ENCODE results near the gene DHRSX. TPM values are rescaled to one million over a fixed set of nuclear protein-coding genes. Genes with fewer than 3 reads are reported as not detected.
"Not testable (repeated sequence)": the region's sequence is repeated elsewhere in the genome, so short reads cannot be mapped to it uniquely, and the experiment has no call there.

Gene DHRSX
- total RNA-seq, 1 experiment from 2014 or later, result 29.2 TPM

DNA sequence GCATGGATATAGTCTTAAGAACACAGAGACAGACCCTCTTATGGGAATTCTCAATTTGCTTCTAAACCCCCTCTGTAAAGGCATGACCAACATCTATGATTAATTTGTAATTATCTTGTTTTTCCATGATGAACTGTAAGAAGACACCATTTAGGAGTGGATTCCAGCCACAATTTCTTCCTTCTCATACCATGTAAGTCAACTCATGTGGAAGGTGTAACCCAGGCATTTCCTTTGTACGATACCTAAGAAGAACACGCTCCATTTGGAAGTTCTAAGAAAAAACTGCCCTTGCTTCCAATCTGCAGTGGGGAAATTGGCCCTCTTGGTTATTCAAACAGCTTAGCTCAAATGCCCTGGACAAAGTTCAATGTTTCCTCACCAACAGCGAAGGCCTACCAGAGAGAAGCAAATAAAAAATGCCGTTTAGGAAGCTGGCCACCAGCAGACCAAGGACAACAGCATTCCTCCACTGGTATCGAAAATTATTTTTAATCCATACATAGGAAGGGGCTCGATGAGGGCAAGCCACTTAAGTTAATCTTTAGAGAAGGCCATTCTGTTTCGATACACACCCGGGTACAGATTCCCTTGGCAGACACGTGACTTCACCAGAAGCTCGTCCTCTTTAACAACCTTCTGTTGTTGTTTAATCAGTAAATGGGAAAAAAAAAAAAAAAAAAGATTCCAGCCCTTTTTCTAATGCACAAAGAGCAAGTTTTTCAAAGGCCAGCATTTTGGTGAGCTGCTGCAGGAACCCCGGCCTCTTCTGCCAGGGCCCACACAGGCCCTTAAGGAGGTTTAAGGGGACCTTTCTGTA, 2.6 kb downstream of the DHRSX start:
- no peak for DNase-seq (ENCODE audit: low read depth)

DNA sequence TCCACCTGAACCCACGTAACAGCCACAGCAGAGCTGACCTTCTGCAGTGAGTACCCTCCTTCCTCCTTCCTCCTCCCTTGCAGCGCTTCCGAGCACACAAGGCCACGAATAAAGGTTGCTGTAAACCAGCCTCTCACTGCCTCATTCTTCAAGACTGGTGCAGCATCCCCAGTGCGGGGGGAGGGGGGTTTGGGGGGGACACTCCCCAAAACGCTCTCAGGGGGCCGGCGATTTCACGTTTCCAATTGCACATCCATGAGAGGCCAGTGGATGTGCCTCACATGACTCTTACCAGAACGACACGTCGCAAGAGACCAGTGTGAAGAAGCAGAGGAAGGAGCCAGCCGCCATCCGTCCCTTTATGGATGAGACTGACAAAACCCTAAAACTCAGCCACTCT, 5.2 kb downstream of the DHRSX start:
- no peak for DNase-seq (ENCODE audit: low read depth)

DNA sequence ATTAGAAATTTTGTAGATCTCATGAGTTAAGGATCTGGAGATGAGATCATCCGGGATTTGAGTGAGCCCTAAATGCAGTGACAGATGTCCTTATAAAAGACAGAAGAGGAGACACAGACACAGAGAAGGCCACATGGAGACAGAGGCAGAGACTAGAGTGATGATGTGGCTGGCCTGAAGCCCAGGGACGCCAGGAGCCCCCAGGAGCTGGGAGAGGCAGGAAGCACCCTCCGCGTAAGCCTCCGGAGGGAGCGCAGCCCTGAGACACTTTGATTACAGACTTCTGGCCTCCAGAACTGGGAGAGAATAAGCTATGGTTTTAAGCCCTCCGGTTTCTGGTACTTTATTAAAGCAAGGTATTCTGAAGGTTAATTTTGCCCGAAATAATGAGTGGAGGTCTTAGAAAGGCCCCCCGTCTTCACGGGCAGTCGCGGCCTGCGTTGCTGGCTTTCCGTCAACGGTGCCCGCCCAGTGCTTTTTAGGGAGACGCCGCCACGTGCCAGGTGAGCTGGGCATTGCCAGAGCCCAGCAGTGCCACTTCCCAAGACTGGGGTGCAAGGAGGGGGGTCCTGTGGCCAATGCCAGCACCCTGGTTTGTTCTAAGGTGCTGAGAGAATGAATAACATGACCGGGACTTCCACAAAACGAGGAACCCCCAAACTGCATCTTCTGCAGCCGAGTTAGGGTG, 8.1 kb downstream of the DHRSX start:
- no peak for DNase-seq (ENCODE audit: low read depth)

DNA sequence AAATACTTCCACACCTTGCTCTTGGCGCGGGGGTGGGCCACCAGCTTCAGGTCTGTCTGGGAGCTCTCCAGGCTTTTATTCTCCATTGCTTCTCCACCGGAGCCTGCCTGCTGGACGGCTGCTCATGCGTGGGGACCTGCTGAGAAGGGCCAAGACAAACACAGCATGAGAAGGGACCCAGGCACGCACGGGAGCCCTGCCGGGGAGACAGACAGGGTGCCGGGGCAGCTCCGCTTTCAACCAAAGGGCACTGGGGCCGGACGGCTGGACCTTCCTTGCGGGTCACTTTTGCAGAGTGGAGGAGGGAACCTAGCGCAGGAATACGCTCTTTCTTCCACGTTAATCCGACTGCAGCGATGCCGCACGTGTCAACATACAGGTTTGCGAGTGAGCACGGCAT, 10.1 kb downstream of the DHRSX start:
- DNase-seq (ENCODE audit: low read depth), result no peak

DNA sequence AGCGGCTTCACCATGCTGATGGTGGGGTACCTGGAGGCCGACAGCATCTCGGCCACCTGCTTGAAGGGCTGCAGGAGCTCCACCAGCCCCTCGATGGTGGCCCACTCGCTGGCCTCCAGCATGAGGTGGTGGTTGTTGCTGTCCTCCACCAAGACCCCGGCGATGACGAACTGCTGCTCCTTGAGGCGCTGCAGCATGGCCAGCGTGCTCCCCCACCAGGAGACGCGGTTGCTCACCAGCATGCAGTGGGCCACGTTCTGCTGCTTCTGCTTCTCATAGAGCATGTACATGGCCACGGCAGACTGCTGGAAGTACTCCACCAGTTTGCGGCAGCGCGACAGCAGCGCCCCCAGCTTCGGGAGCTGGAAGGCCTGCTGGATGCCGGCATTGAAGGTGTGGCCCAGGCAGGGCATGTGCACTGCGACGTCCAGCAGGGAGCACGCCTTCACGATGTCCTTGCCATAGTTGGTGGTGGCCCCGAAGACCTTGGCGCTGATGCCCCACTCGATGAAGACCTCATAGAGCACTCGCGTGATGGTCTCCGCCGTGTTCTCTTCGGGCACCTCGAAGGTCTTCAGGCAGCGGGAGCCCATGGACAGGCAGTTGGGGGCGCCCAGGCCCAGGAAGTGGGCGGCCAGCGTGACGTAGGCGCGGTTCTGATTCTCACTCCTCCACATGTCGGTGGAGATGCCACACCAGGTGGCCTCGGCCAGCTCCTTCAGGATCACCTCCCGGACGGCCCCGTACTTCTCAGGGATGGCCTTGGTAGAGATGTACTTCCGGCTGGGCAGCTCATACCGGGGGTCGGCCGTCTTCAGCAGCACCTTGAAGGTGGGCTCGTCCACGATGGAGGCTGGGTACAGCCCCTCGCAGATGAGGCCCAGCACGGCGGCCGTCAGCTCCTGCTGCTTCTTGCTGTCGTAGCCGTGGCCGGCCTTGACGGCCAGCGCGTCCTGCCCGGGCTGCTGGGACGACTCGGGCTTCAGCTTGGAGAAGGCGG, 11.0 kb downstream of the DHRSX start:
- DNase-seq (ENCODE audit: low read depth), result no peak

DNA sequence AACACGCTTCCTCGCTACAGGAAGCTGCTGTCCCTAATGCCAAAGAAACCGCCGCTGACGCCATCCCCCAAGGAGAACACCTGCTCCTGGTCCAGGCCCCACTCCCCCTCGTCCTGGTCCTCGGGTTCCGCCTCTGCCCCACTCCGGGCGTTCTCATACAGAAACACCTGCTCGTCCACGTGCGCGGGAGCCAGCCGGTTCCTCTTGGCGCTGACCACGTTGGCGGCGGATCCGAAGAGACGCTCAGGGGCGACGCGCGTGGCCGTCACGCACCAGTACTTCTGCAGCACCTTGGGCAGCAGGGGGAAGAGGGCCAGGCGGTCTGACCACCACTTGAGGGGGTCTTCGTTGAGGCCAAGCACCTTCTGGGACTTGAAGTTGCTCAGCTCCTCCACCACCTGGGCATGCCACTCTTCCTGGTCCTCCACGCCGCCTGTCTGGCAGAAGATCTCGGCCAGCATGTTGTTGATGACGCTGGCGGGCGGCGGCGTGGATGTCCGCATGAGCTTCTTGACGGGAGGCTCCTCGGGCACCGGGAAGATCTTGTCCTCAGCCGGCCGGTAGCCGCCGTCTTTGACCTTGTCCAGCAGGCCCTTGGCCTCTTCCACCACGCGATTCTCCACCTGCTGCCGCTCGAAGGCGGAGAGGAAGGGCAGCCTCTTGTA, 12.0 kb downstream of the DHRSX start:
- no peak for DNase-seq (ENCODE audit: low read depth)

DNA sequence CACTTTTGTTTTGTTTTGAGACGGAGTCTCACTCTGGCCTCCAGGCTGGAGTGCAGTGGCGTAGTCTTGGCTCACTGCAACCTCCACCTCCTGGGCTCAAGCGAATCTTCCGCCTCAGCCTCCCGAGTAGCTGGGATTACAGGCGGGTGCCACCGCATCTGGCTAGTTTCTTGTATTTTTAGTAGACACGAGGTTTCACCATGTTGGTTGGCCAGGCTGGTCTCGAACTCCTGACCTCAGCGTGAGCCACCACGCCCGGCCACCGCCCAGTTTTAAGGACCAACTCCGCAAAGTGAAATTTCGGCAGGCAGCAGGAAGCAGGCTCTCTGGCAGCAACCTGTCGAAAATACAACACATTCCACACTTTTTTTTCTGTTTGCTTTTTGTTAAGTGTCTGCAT, 13.4 kb downstream of the DHRSX start:
- DNase-seq (ENCODE audit: low read depth), result no peak

DNA sequence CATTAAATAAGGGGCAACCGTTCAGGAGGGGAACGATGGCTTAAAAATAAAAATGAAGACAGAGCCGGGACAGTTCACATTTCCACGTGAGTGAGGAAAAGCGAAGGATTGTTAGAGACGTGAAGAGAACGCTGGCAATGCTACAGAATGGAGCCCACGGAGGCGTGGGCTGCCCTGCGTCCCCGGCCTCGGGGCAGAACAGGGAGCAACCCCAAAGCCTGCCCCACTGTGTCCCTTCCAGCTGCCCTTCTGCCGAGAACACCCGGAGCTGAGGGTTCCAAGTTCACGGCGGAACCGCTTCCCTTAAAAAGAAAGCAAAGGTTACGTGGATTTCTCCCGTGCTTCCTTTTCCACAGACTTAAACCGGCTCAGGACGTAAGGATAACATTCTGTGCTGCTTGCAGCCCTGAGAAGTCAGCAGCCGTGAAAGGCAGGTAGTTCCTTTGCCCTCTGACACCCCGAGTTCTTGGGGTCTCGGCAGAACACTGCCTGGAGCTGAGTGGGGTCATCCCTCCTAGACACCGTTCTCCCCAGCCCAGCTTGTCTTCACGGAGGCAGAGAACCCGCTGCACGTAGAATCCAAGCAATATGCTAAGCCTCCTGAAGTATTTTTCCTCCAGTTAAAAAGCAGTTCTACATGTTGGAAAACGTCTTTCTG, 14.2 kb downstream of the DHRSX start:
- no peak for DNase-seq (ENCODE audit: low read depth)

DNA sequence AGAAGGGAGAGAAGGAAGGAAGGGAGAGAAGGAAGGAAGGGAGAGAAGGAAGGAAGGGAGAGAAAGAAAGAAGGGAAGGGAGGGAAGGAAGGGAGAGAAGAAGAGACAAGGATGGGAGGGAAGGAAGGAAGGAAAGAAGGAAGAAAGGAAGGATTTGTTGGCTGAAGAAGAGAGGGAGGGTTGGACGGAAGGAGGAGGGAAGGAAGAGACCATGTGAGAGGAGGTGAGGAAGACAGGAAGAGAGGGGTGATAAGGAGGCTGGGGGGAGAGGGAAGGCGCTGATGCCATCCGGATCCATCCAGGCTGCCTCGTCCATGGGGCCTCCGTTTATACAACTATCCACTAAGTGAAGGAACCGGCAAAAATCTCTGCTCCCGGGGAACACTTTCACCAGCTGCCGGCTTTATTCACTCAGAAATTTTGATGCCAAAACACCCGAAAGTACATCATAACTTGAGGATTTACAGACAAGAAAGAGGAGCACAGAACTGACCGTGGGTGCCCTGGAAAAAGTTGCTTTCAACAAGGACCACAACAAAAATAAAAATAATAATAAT, 14.9 kb downstream of the DHRSX start:
- no peak for DNase-seq (ENCODE audit: low read depth)

DNA sequence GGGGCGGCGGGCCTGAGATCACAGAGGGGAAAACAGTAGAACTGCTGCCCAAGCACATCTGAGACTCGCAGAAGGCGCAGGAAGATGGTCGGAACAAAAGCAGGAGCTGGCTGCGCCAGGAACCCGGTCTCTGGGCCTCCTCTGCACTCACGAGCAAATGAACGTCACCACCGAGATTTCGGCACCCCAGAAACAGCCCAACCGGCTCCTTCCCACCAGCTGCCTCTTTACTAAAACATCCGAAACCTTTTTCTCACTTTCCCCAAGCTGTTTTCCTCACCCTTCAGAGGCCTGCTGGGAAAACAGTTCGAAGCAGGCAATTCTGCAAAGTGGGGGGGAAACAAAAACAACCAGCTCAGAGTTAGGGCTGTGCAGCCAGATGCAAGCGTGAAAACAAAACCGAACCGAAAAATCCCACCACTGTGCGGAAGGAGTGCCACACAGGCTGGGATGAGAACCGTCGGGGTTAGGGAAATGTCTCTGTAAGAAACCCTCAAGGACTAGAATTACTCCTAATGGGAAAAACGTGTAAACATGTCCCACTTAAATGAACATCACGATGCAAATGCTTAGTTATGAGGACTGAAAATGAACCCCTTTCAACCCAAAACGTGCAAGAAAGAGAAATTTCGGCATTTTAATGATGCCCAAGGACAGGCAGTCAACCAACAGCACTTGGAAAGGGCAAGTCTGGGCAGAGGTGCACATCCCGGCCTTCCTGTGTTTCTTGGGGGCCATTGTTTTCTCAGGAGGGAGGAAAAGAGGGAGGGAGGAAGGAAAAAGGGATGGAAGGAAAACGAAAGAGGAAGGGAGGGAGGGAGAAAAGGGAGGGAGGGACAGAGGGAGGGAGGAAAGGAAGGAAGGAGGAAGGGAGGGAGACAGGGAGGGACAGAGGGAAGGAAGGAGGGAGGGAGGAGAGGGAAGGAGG, 15.8 kb downstream of the DHRSX start:
- no peak for DNase-seq (ENCODE audit: low read depth)

DNA sequence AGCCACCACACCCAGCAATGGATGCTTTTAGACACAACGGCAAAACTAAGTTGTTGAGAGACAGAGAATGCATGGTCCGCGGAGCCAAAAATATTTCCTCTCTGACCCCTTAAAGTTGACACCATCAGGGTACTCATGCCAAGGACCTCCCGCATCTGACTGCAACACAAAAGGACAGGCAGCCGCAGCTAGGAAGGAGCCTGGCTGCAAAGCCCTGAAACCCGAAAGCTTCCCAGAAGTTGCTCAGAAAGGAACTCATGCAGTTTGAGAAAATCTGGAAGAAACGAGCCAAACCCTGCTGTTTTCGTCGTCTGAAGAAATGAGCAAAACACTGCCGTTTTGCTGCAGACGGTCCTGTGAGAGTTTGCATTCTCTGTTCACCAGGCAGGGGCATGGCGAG, 16.5 kb downstream of the DHRSX start:
- no peak for DNase-seq (ENCODE audit: low read depth)

DNA sequence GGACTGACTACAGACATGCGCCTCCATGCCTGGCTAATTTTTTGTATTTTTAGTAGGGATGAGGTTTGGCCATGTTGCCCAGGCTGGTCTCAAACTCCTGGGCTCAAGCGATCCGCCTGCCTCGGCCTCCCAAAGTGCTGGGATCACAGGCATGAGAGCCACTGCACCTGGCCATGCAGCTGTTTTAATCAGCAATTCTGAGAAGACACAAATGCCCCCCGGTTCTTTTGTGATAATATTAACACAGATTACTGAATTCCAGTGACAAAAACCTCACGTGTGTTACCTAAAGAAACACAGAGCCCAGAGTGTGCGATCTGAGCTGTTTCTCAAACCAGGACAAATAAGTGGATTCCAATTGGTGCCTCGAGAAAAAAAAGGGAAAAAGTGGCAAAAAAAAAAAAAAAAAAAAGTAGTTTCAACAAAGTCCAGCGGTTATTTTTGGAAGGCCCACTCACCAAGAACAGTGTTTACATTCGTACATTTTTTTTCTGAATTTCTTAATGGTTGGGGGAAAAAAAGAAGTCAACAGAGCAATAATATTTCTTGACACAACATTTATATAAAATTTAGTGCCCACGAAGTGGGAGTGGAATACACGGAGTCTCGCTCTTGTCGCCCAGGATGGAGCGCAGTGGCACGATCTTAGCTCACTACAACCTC, 17.2 kb downstream of the DHRSX start:
- no peak for DNase-seq (ENCODE audit: low read depth)

DNA sequence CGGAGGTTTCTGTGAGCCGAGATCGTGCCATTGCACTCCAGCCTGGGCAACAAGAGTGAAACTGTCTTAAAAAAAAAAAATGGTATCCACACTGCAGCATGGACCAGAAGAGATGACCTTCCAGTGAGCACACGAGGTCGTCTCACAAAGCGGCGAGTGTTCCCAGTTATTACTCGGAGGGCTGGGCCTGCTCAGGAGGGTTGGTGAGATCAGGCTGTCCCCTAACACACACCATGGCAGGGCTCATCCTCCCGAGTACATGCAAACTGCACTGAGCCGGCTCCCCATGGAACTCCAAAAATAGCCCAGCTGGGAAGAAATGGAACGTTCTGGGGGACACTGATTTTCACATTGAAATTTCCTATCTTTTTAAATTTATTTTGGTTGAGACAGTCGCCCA, 19.2 kb downstream of the DHRSX start:
- DNase-seq (ENCODE audit: low read depth), result not testable (repeated sequence)

DNA sequence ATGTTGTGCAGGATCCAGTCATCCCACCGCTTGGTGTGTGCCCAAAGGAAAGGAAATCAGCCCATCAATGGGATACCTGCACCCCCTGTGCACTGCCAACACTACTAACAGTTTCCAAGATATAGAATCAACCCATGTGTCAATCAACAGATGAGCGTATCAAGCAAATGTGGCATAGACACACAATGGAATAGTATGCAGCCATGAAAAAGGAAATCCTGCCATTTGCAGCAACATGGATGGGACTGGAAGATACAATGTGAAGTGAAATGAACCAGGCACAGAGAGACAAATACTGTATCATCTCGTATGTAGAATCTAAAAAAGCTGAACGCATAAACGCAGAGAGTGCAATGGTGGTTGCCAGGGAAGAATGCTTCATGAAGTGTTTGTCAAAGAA, 20.8 kb downstream of the DHRSX start:
- DNase-seq (ENCODE audit: low read depth), result not testable (repeated sequence)

DNA sequence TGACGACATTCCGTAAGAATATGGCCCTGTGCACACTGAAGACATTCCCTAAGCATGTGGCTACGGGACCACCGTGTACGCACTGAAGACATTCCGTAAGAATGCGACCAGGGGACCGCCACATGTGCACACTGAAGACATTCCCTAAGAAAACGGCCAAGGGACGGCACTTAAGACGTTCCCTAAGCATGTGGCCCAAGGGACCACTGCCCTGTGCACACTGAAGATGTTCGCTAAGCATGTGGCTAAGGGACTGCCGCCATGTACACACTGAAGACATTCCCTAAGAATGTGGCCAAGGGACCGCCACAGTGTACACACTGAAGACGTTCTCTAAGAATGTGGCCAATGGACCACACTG, 21.4 kb downstream of the DHRSX start:
- no peak for DNase-seq (ENCODE audit: low read depth)

DNA sequence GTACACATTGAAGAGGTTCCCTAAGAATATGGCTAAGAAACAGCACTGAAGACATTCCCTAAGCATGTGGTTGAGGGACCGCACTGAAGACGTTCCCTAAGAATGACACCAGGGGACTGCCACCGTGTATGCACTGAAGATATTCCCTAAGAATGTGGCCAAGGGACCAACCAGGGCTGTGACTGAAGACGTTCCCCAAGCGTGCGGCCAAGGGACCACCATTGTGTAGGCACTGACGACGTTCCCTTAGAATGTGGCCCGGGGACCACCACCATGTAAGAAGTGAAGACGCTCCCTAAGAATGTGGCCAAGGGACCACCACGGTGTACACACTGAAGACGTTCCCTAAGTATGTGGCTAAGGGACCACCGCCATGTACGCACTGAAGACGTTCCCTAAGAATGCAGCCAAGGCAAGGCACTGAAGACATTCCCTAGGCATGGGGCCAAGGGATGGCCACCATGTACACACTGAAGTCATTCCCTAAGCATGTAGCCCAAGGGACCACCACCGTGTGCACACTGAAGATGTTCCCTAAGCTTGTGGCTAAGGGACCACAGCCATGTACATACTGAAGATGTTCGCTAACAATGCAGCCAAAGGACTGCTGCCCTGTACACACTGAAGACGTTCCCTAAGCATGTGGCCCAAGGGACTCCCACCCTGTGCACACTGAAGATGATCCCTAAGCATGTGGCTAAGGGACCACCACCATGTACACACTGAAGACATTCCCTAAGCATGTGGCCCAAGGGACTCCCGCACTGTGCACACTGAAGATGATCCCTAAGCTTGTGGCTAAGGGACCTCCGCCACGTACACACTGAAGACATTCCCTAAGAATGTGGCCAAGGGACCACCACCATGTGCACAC, 22.0 kb downstream of the DHRSX start:
- DNase-seq (ENCODE audit: low read depth), result no peak

DNA sequence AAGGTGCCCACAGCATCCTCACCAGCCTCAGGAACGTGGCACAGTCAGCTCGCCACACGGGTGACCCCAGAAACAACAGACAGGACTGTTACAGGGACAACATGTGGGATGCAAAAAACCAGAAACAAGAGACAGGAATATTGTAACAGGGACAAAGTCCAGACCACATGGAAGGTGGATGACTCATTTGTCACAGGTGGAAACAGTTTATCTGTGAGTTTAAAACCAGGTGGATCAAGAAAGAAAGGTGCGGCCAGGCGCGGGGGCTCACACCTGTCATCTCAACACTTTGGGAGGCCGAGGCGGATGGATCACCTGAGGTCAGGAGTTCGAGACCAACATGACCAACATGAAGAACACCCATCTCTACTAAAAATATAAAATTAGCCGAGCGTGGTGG, 23.5 kb downstream of the DHRSX start:
- DNase-seq (ENCODE audit: low read depth), result not testable (repeated sequence)

Measured in LHCN-M2 (cell line).